NT2/D1 (cell line): ENCODE measurements around the gene SLC39A2.

Source experiments
- SUZ12 ChIP-seq: IDR thresholded peaks from 2 replicates; pipeline ENCODE4 v1.6.1; 2011; ENCODE audit not compliant: insufficient read length, insufficient read depth; ENCODE audit errors: extremely low read depth
- YY1 ChIP-seq: IDR thresholded peaks from 2 replicates; pipeline ENCODE4 v1.6.1; 2011; ENCODE audit not compliant: insufficient read length, insufficient read depth
- ZNF274 ChIP-seq: IDR thresholded peaks from 2 replicates; pipeline ENCODE4 v1.6.1; 2011; ENCODE audit warnings: mild to moderate bottlenecking, low read depth, low read length

GRCh38 chr14:21049271-21049673 is 50.2 kb downstream of the SLC39A2 start:
- no peak for TF ChIP-seq YY1
- no peak for TF ChIP-seq ZNF274
- TF ChIP-seq SUZ12, result no peak
